Fibroblast of peridontal ligament (primary cell): Measurements from ENCODE around the gene SYTL3.
"Not testable (repeated sequence)": the region's sequence is repeated elsewhere in the genome, so short reads cannot be mapped to it uniquely, and the experiment has no call there.

Experiments used
- DNase-seq: peaks from one replicate; pipeline ENCODE4 v3.0.0-alpha.2; 2010; ENCODE audit errors: extremely low read depth

Gene SYTL3

GRCh38 chr6:158773581-158774449 lies 124.0 kb downstream of the SYTL3 start:
- DNase-seq, result no peak

GRCh38 chr6:158774717-158775449 lies 125.0 kb downstream of the SYTL3 start:
- no peak for DNase-seq

GRCh38 chr6:158775832-158776231 lies 126.0 kb downstream of the SYTL3 start:
- DNase-seq, result no peak

DNA sequence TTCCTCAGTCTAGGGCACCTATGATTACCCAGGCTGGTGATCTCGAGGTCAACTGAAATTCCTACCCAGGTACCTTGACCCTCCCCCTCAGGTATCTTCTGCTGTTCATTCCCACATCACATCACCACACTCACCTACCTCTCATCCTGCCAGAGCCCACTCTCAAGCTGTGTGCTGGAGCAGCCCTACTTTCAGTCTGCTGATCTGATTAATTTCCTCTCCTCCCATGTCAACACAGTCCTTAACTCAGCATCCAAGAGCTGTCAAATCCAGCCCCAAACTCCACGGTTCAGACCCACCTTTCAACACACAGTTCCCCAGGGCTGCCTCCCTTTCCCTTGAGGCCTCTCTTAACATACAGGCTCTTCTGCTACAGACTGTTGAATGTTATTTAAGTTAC lies 126.9 kb downstream of the SYTL3 start:
- DNase-seq, result no peak

DNA sequence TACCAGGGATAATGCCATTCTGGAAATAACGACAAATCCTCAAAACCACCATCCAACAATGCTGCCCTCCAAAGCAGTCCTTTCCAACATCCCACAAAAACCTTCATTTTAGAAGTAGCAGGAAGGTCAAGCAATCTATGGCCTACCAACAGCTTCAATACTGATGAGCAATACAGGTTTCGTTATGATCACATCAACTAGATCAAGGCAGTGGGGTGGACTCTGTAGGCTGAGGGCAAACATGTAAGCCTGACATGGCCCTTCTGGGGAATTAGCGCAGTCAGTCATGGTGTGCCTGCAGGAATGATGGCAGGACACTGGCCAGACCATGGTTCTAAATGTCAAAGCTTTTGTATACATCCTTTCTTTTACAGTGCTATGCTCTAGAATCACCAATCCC lies 127.7 kb downstream of the SYTL3 start:
- DNase-seq, result no peak

GRCh38 chr6:158778005-158778527 lies 128.2 kb downstream of the SYTL3 start:
- DNase-seq, result no peak

- DNase-seq, result no peak
Measured at GRCh38 chr6:158780246-158780884, 130.5 kb downstream of the SYTL3 start.

DNA sequence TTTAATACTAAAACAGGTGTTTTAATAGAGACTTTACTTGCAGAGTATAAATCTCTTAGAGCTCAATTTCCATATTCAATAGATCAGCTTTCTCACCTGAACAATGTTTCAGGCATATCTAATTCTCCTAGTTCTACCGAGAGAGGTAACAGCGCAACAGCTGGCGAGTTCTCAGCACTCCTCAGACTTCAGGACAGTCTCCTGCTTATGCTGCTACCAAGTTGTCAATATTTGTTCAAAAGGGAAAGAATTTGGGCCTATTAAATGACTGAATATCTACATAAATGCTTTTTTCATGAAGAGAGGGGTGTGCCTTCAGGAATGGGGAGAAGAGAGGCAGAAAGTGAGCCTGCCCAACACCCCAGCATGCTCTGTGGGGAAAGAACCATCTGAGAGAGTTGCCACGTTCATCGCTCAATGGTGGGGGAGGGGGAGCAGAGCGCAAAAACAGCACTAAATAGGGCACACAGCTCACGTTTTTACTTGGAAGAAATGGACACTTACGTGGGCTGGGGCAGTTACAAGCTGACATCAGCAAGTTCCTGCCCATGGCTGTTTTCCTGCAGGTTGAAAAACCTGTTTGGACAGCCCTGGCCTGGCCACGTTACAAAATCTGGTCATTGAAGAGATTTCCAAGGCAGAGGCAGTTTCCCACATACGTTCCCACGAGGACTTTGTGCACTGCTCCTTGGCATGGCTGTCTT lies 131.3 kb downstream of the SYTL3 start:
- DNase-seq, result no peak

DNA sequence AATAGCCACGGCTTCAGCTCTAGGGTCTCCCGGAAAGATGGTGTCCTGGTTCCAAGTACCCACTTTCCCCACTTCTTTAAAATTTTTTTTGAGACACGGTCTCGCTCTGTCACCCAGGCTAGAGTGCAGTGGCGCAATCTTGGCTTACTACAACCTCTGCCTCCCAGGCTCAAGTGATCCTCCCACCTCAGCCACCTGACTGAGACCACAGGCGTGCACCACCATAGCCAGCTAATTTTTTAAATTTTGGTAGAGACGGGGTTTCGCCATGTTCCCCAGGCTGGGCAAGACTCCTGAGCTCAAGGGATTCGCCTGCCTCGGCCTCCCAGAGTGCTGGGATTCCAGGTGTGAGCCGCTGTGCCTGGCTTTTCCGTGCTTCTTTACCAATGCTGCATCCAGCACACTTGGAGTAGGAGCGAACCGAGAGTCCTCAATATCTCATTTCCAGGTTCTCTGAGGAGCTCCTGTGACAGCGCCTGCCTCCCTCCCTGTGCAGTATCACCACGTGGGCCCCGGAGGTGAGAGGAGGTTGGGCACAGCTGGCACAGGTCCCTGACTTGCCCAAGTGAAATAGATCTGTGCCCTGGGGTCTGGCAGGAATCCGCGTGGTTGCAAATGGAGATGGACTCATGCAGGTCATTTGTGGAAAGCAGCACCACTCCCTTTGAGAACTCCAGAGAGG lies 132.0 kb downstream of the SYTL3 start:
- no peak for DNase-seq

GRCh38 chr6:158782432-158783166 lies 132.7 kb downstream of the SYTL3 start:
- no peak for DNase-seq

GRCh38 chr6:158783167-158783450 lies 133.3 kb downstream of the SYTL3 start:
- DNase-seq, result no peak

- no peak for DNase-seq
Measured at GRCh38 chr6:158783851-158784250, 134.0 kb downstream of the SYTL3 start.

- DNase-seq, result no peak
Measured at GRCh38 chr6:158784505-158784904, 134.7 kb downstream of the SYTL3 start.

DNA sequence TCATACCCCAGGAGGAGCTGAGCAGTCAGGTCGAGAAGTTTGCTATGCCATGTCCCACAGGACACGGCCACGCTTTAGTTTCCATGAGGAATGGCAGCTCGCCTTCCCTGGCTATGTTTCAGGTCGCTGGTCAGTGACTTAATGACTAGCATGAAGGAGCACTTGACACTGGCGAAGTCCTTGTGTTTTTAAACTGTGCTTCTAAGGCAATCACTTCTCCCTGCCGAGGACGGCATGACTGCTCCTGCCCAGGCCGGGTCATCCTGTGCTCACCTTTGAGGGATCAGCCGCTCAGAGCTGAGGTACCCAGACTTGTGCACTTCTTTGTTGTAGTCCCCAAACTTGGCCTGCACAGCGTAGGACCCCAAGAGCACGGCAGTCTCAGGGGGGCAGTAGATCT lies 135.2 kb downstream of the SYTL3 start:
- no peak for DNase-seq

- no peak for DNase-seq
Measured at GRCh38 chr6:158786645-158787304, 136.9 kb downstream of the SYTL3 start.

DNA sequence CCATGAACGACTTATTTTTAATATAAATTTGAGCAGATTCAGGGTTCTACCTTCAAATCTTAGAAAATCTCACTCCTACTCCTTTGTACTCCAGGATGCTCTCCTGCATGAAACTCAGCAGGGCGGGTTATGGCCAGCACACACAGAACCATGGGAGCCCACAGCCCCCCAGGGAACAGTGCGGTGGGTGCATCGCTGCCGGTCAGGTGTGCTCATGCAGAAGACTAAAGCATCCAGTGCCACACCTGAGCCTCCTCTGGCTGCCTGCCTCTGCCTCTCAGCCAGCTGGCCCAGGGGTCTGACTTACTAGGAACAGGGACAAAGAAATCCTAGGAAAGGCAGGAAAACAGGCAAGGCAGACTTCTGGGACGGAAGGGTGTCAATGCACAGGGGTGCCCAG lies 137.5 kb downstream of the SYTL3 start:
- DNase-seq, result no peak

GRCh38 chr6:158789115-158789917 lies 139.5 kb downstream of the SYTL3 start:
- DNase-seq, result no peak

DNA sequence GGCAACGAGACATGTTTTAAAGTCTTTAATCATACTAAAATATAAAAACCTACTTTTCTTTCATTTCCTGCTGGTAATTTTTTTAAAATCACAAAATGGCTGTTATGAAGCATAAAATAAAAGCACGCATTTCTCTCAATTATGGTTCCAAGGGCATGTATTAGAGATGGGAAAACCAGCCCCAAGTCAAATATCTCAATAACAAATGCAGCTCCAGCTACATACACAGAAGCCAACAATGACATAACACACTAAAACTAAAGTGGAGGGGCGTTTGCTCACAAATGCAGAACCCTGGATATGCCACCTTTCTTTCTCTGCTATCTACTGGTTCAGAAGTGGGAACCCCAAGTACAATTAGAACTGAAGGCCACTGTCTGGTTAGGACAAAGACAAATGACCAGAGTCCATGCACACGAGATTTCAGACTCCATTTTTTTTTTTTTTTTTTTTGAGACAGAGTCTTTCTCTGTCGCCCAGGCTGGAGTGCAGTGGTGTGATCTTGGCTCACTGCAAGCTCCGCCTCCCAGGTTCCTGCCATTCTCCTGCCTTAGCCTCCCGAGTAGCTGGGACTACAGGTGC lies 141.5 kb downstream of the SYTL3 start:
- DNase-seq, result no peak

GRCh38 chr6:158792505-158792904 lies 142.7 kb downstream of the SYTL3 start:
- not testable (repeated sequence) for DNase-seq
